SK-N-SH treated with all-trans-retinoic acid at 6 μM for 48 hours (cell line): Measurements from ENCODE around the gene CEP68.

ENCODE experiments used
- ATAC-seq: fragments of 200-7000 bp; cut with Tn5 transposase; 3 replicates; pipeline ENCODE4 v1.9.1; 2020; ENCODE audit warnings: mild to moderate bottlenecking, moderate library complexity
- ARNTL ChIP-seq: fragments of 450-650 bp; formaldehyde crosslinking; IDR thresholded peaks from 2 replicates; pipeline ENCODE4 v1.5.0; 2020; ENCODE audit warnings: low read depth, mild to moderate bottlenecking, moderate library complexity, borderline replicate concordance
- BACH2 ChIP-seq: fragments of 250-450 bp; sonication (Bioruptor Pico); IDR thresholded peaks from 2 replicates; pipeline ENCODE4 v1.9.0; 2021; ENCODE audit warnings: mild to moderate bottlenecking, borderline replicate concordance
- CSDC2 ChIP-seq: fragments of 250-450 bp; sonication (Bioruptor Pico); IDR thresholded peaks from 2 replicates; pipeline ENCODE4 v1.5.0; 2020; ENCODE audit warnings: mild to moderate bottlenecking, moderate library complexity
- CSRNP3 ChIP-seq: fragments of 250-450 bp; sonication (Bioruptor Pico); IDR thresholded peaks from 2 replicates; pipeline ENCODE4 v1.5.1; 2021; ENCODE audit warnings: mild to moderate bottlenecking, moderate library complexity
- ESRRG ChIP-seq: fragments of 250-450 bp; sonication (Bioruptor Pico); IDR thresholded peaks from 2 replicates; pipeline ENCODE4 v1.6.1; 2021; ENCODE audit warnings: mild to moderate bottlenecking
- GLIS3 ChIP-seq: fragments of 250-450 bp; sonication (Bioruptor Pico); IDR thresholded peaks from 2 replicates; pipeline ENCODE4 v1.5.0; 2020; ENCODE audit warnings: mild to moderate bottlenecking, moderate library complexity
- ISL1 ChIP-seq: fragments of 250-450 bp; sonication (Bioruptor Pico); IDR thresholded peaks from 2 replicates; pipeline ENCODE4 v2.1.2; 2022; ENCODE audit warnings: mild to moderate bottlenecking, moderate library complexity
- OSR1 ChIP-seq: fragments of 250-450 bp; sonication (Bioruptor Pico); IDR thresholded peaks from 2 replicates; pipeline ENCODE4 v1.8.0; 2022; ENCODE audit warnings: moderate library complexity, mild to moderate bottlenecking, inconsistent platforms
- POU6F1 ChIP-seq: fragments of 250-450 bp; sonication (Bioruptor Pico); IDR thresholded peaks from 2 replicates; pipeline ENCODE4 v1.8.0; 2021; ENCODE audit warnings: low read depth, mild to moderate bottlenecking, moderate library complexity, borderline replicate concordance
- PPARA ChIP-seq: fragments of 250-450 bp; sonication (Bioruptor Pico); IDR thresholded peaks from 2 replicates; pipeline ENCODE4 v1.5.0; 2020; ENCODE audit warnings: mild to moderate bottlenecking, borderline replicate concordance
- SNAI2 ChIP-seq: fragments of 250-450 bp; sonication (Bioruptor Pico); IDR thresholded peaks from 2 replicates; pipeline ENCODE4 v1.5.0; 2020; ENCODE audit warnings: mild to moderate bottlenecking, moderate library complexity
- TCF4 ChIP-seq: fragments of 250-450 bp; sonication (Bioruptor Pico); IDR thresholded peaks from 2 replicates; pipeline ENCODE4 v1.8.0; 2021; ENCODE audit warnings: mild to moderate bottlenecking, moderate library complexity, borderline replicate concordance
- TSHZ2 ChIP-seq: fragments of 250-450 bp; sonication (Bioruptor Pico); IDR thresholded peaks from 2 replicates; pipeline ENCODE4 v1.5.0; 2020; ENCODE audit warnings: mild to moderate bottlenecking, moderate library complexity
- ZFP3 ChIP-seq: fragments of 250-450 bp; sonication (Bioruptor Pico); IDR thresholded peaks from 2 replicates; pipeline ENCODE4 v1.5.0; 2020; ENCODE audit warnings: mild to moderate bottlenecking, moderate library complexity
- ZFP30 ChIP-seq: fragments of 450-650 bp; formaldehyde crosslinking; IDR thresholded peaks from 2 replicates; pipeline ENCODE4 v1.5.0; 2022; ENCODE audit warnings: mild to moderate bottlenecking, moderate library complexity
- ZNF565 ChIP-seq: fragments of 450-650 bp; formaldehyde crosslinking; conservative IDR thresholded peaks from 2 replicates; pipeline ENCODE4 v1.5.0; 2020; ENCODE audit warnings: low read depth, mild to moderate bottlenecking, moderate library complexity
- ZNF70 ChIP-seq: fragments of 450-650 bp; formaldehyde crosslinking; IDR thresholded peaks from 2 replicates; pipeline ENCODE4 v1.5.0; 2020; ENCODE audit warnings: mild to moderate bottlenecking, moderate library complexity
- ZNF8 ChIP-seq: fragments of 450-650 bp; formaldehyde crosslinking; IDR thresholded peaks from 2 replicates; pipeline ENCODE4 v1.5.0; 2020; ENCODE audit warnings: mild to moderate bottlenecking, moderate library complexity
- TF ChIP-seq, protein P1 (sequence below): fragments of 250-450 bp; sonication (Bioruptor Pico); IDR thresholded peaks from 2 replicates; pipeline ENCODE4 v1.8.0; 2020; ENCODE audit warnings: mild to moderate bottlenecking, moderate library complexity, borderline replicate concordance

Gene CEP68

GRCh38 chr2:65054749-65055421, 1.3 kb upstream of the CEP68 start (continued):
- TF ChIP-seq, protein P1, sequence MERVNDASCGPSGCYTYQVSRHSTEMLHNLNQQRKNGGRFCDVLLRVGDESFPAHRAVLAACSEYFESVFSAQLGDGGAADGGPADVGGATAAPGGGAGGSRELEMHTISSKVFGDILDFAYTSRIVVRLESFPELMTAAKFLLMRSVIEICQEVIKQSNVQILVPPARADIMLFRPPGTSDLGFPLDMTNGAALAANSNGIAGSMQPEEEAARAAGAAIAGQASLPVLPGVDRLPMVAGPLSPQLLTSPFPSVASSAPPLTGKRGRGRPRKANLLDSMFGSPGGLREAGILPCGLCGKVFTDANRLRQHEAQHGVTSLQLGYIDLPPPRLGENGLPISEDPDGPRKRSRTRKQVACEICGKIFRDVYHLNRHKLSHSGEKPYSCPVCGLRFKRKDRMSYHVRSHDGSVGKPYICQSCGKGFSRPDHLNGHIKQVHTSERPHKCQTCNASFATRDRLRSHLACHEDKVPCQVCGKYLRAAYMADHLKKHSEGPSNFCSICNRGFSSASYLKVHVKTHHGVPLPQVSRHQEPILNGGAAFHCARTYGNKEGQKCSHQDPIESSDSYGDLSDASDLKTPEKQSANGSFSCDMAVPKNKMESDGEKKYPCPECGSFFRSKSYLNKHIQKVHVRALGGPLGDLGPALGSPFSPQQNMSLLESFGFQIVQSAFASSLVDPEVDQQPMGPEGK, result no peak
- no peak for TF ChIP-seq CSRNP3

DNA sequence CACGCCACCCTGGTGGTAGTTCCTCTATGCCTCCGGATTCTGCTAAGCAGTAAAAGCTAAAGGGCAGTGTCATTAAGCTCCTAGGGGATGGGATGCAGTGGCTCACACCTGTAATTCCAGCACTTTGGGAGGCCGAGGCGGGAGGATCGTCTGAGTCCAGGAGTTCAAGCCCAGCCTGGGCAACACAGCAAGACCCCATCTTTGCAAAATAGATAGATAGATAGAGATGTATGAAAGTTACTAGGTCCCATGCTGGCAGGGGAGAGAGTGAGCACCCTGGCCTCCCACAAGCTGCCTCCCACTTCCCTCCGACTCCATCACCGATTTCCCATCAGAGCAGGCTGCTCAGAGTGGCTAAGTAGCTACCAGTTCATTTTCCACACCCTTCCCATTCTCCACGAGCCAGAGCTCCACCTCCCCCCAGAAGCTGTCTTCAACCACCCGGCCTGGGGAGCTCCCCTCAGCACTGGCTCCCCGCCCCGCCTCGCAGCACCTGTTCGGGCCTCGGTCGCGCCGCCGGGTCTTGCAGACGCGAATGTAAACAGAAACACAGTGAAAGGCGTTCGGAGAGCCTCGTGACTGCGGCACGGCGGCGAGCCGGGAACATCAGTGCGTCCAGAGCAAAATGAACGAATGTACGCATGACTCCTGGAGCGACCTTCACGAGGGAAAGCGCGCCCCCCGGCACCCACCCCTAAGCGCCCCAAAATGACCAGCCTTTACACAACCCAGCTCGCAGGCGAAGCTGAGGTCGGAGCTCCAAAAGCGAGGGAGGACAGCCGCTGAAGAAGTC, 598 bp upstream of the CEP68 start:
- ATAC-seq, result peak; percentile 55

GRCh38 chr2:65057054-65057375, 799 bp downstream of the CEP68 start:
- ATAC-seq, result no peak
- TF ChIP-seq BACH2 (CRISPR knock-in tag) (no peak), POU6F1 (CRISPR knock-in tag) (no peak), ZNF8 (no peak), OSR1 (CRISPR knock-in tag) (no peak), ARNTL (CRISPR knock-in tag) (no peak), SNAI2 (CRISPR knock-in tag) (no peak), CSDC2 (no peak), TCF4 (CRISPR knock-in tag) (no peak), ZFP3 (CRISPR knock-in tag) (no peak), PPARA (CRISPR knock-in tag) (no peak), GLIS3 (CRISPR knock-in tag) (no peak), TSHZ2 (no peak)
- TF ChIP-seq, protein P1, result no peak

More for the DNA sequence above, 598 bp upstream of the CEP68 start:
- TF ChIP-seq ZNF565 (CRISPR knock-in tag), result no peak
- TF ChIP-seq CSDC2, result no peak
- TF ChIP-seq CSRNP3, result no peak
- no peak for TF ChIP-seq ZNF70 (CRISPR knock-in tag)
- TF ChIP-seq ZFP30, result no peak
- TF ChIP-seq ESRRG (CRISPR knock-in tag), result no peak
- no peak for TF ChIP-seq POU6F1 (CRISPR knock-in tag)
- TF ChIP-seq ISL1 (CRISPR knock-in tag), result no peak
- no peak for TF ChIP-seq ARNTL (CRISPR knock-in tag)
- TF ChIP-seq BACH2 (CRISPR knock-in tag), result no peak
- no peak for TF ChIP-seq TCF4 (CRISPR knock-in tag)
